GM23248 (cell line): Measurements from ENCODE around the gene EMC9.

Source experiments
- EZH2 ChIP-seq: fragments of 200-600 bp; sonication (generic); IDR thresholded peaks from 2 replicates; pipeline ENCODE4 v1.6.1; 2018; ENCODE audit warnings: antibody characterized with exemption, mild to moderate bottlenecking; ENCODE audit not compliant: insufficient read depth, poor library complexity, severe bottlenecking
- EZH2phosphoT487 ChIP-seq: fragments of 200-600 bp; sonication (generic); IDR thresholded peaks from 2 replicates; pipeline ENCODE4 v1.6.1; 2018; ENCODE audit warnings: antibody characterized with exemption, moderate library complexity, mild to moderate bottlenecking, low read depth; ENCODE audit not compliant: insufficient read depth

- TF ChIP-seq EZH2phosphoT487 = no peak
- TF ChIP-seq EZH2 = no peak
Observed at GRCh38 chr14:24093207-24093900, 48.0 kb downstream of the EMC9 start.
